ENCODE data around the gene VSTM2L.

GRCh38 chr20:37859406-37860171 lies 43.3 kb upstream of the VSTM2L start:
- TF ChIP-seq, protein P1, sequence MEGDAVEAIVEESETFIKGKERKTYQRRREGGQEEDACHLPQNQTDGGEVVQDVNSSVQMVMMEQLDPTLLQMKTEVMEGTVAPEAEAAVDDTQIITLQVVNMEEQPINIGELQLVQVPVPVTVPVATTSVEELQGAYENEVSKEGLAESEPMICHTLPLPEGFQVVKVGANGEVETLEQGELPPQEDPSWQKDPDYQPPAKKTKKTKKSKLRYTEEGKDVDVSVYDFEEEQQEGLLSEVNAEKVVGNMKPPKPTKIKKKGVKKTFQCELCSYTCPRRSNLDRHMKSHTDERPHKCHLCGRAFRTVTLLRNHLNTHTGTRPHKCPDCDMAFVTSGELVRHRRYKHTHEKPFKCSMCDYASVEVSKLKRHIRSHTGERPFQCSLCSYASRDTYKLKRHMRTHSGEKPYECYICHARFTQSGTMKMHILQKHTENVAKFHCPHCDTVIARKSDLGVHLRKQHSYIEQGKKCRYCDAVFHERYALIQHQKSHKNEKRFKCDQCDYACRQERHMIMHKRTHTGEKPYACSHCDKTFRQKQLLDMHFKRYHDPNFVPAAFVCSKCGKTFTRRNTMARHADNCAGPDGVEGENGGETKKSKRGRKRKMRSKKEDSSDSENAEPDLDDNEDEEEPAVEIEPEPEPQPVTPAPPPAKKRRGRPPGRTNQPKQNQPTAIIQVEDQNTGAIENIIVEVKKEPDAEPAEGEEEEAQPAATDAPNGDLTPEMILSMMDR (IDR thresholded peaks at IDR 0.05; ENCODE audit: low read depth, low read length): no peak
- TF ChIP-seq, protein P2, sequence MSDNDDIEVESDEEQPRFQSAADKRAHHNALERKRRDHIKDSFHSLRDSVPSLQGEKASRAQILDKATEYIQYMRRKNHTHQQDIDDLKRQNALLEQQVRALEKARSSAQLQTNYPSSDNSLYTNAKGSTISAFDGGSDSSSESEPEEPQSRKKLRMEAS (IDR thresholded peaks at IDR 0.05; ENCODE audit: low read depth, low read length): no peak
